ENCODE data around the gene SUFU.

SUFU gene

GRCh38 chr10:102668326-102669107 is 164.7 kb downstream of the SUFU start:
- Histone ChIP-seq H3K36me3 (ENCODE audit: low read length) (no peaks in the 10 kb centered on the region), H3F3A (ENCODE audit: insufficient read depth) (no peaks in the 10 kb centered on the region), H3K27ac (ENCODE audit: low read depth, low read length) (no peak overlapping the region), H2AFZ (ENCODE audit: low read depth, low read length, severe bottlenecking) (no peak overlapping the region), H4K20me1 (ENCODE audit: low read depth, low read length) (no peaks in the 10 kb centered on the region), H3K9me2 (replicated peaks; ENCODE audit: insufficient read depth, low read length) (no peaks in the 10 kb centered on the region), H3K4me3 (ENCODE audit: insufficient read depth, low read length, poor library complexity, severe bottlenecking) (no peak overlapping the region), H3K4me2 (ENCODE audit: low read depth, low read length, poor library complexity, severe bottlenecking) (no peak overlapping the region), H3K27me3 (ENCODE audit: low read length) (no peaks in the 10 kb centered on the region), H3K79me2 (ENCODE audit: insufficient read depth, low read length) (no peaks in the 10 kb centered on the region), H3K9ac (ENCODE audit: low read length) (no peak overlapping the region), H3K9me3 (ENCODE audit: insufficient read depth, low read length) (no peaks in the 10 kb centered on the region)
- TF ChIP-seq EZH2phosphoT487 (conservative IDR thresholded peaks at IDR 0.05; ENCODE audit: low read length) (no peak), CTCF (IDR thresholded peaks at IDR 0.05; ENCODE audit: insufficient read depth, low read length, poor library complexity, severe bottlenecking) (no peak)

- Histone ChIP-seq H3K9me2 (replicated peaks; ENCODE audit: insufficient read depth, low read length) (no peaks in the 10 kb centered on the region), H3K4me2 (ENCODE audit: low read depth, low read length, poor library complexity, severe bottlenecking) (no peak overlapping the region), H3K9ac (ENCODE audit: low read length) (no peak overlapping the region)
Observed at GRCh38 chr10:102669206-102670064, 165.7 kb downstream of the SUFU start.

DNA sequence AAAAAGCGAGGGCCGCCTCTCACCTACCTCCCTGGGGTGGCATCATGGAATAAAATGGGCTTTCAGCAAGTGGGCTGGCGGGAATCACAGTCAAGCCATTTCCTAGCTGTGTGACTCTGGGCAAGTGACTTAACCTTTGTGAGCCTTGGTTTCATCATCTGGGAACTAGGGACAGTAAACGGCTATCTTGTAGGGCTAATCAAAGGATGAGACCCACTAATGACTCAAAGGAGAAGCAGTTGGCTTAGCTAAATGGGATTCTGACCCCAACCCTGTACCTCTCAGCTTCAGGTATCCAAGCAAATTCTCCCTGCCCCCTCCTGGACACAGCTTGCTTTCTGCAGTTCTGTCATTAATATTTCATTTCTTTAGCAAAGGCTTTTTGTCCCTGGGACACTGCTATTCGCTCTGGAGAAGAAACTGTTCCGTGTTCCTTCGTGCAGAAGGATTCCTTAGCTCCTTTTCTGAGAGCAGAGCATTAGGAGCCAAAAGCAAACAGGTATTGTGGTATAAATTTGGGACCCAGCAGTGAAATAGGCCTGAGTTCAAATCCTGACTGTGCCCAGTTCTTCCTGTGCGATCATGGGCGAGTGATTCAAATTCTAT is 166.4 kb downstream of the SUFU start:
- no peaks in the 10 kb centered on the region for H3K36me3 ChIP-seq (ENCODE audit: low read length)
- no peak overlapping the region for H3K4me2 ChIP-seq (ENCODE audit: low read depth, low read length, poor library complexity, severe bottlenecking)
- H3K9me2 ChIP-seq (replicated peaks; ENCODE audit: insufficient read depth, low read length), result no peaks in the 10 kb centered on the region
- no peaks in the 10 kb centered on the region for H3K79me2 ChIP-seq (ENCODE audit: insufficient read depth, low read length)
- no peak overlapping the region for H3K27ac ChIP-seq (ENCODE audit: low read depth, low read length)
- no peaks in the 10 kb centered on the region for H4K20me1 ChIP-seq (ENCODE audit: low read depth, low read length)
- H2AFZ ChIP-seq (ENCODE audit: low read depth, low read length, severe bottlenecking), result no peak overlapping the region
- H3K9me3 ChIP-seq (ENCODE audit: insufficient read depth, low read length), result no peaks in the 10 kb centered on the region
- no peaks in the 10 kb centered on the region for H3F3A ChIP-seq (ENCODE audit: insufficient read depth)
- no peak overlapping the region for H3K4me3 ChIP-seq (ENCODE audit: insufficient read depth, low read length, poor library complexity, severe bottlenecking)
- H3K27me3 ChIP-seq (ENCODE audit: low read length), result no peaks in the 10 kb centered on the region
- TF ChIP-seq EZH2phosphoT487 (conservative IDR thresholded peaks at IDR 0.05; ENCODE audit: low read length) (no peak), CTCF (IDR thresholded peaks at IDR 0.05; ENCODE audit: insufficient read depth, low read length, poor library complexity, severe bottlenecking) (no peak)
- H3K9ac ChIP-seq (ENCODE audit: low read length), result no peak overlapping the region

More at GRCh38 chr10:102669206-102670064, 165.7 kb downstream of the SUFU start:
- TF ChIP-seq CTCF (IDR thresholded peaks at IDR 0.05; ENCODE audit: insufficient read depth, low read length, poor library complexity, severe bottlenecking) (no peak), EZH2phosphoT487 (conservative IDR thresholded peaks at IDR 0.05; ENCODE audit: low read length) (no peak)
- Histone ChIP-seq H3K4me3 (ENCODE audit: insufficient read depth, low read length, poor library complexity, severe bottlenecking) (no peak overlapping the region), H3K36me3 (ENCODE audit: low read length) (no peaks in the 10 kb centered on the region), H4K20me1 (ENCODE audit: low read depth, low read length) (no peaks in the 10 kb centered on the region), H2AFZ (ENCODE audit: low read depth, low read length, severe bottlenecking) (no peak overlapping the region), H3F3A (ENCODE audit: insufficient read depth) (no peaks in the 10 kb centered on the region), H3K79me2 (ENCODE audit: insufficient read depth, low read length) (no peaks in the 10 kb centered on the region), H3K9me3 (ENCODE audit: insufficient read depth, low read length) (no peaks in the 10 kb centered on the region), H3K27me3 (ENCODE audit: low read length) (no peaks in the 10 kb centered on the region), H3K27ac (ENCODE audit: low read depth, low read length) (no peak overlapping the region)

All from SU-DHL-6 (cell line).